Right kidney (tissue), 1 donor: ENCODE data around the gene TMEM163.
"Not testable (repeated sequence)": the region's sequence is repeated elsewhere in the genome, so short reads cannot be mapped to it uniquely, and the experiment has no call there.

ENCODE experiments used
- DNase-seq: peaks from one replicate; pipeline ENCODE4 v3.0.0-alpha.2; 2016

Gene TMEM163

GRCh38 chr2:134723742-134724141 lies 4.9 kb upstream of the TMEM163 start:
- DNase-seq = not testable (repeated sequence)

GRCh38 chr2:134722728-134723127 lies 3.9 kb upstream of the TMEM163 start:
- no peak for DNase-seq

GRCh38 chr2:134721596-134721995 lies 2.8 kb upstream of the TMEM163 start:
- DNase-seq = no peak

GRCh38 chr2:134718023-134718816 lies 580 bp downstream of the TMEM163 start:
- DNase-seq = peak; percentile 77

GRCh38 chr2:134717286-134718022 lies 1.3 kb downstream of the TMEM163 start:
- peak; percentile 70 for DNase-seq

GRCh38 chr2:134716721-134717243 lies 2.0 kb downstream of the TMEM163 start:
- no peak for DNase-seq

- no peak for DNase-seq
These were observed 2.7 kb downstream of the TMEM163 start for GRCh38 chr2:134715932-134716643.

- DNase-seq = no peak
These were observed 4.6 kb downstream of the TMEM163 start for GRCh38 chr2:134714228-134714627.

GRCh38 chr2:134713606-134714005 lies 5.2 kb downstream of the TMEM163 start:
- no peak for DNase-seq

- DNase-seq = no peak
These were observed 5.6 kb downstream of the TMEM163 start for GRCh38 chr2:134713176-134713575.

- DNase-seq = no peak
These were observed 6.1 kb downstream of the TMEM163 start for GRCh38 chr2:134712736-134713135.

GRCh38 chr2:134712299-134712698 lies 6.5 kb downstream of the TMEM163 start:
- no peak for DNase-seq

- DNase-seq = no peak
These were observed 7.1 kb downstream of the TMEM163 start for GRCh38 chr2:134711692-134712091.

- DNase-seq = no peak
These were observed 11.5 kb downstream of the TMEM163 start for GRCh38 chr2:134707330-134707676.

GRCh38 chr2:134706587-134707329 lies 12.0 kb downstream of the TMEM163 start:
- DNase-seq = no peak

GRCh38 chr2:134705861-134706586 lies 12.8 kb downstream of the TMEM163 start:
- no peak for DNase-seq

- no peak for DNase-seq
These were observed 14.6 kb downstream of the TMEM163 start for GRCh38 chr2:134704173-134704572.

- DNase-seq = no peak
These were observed 15.4 kb downstream of the TMEM163 start for GRCh38 chr2:134703426-134703825.

GRCh38 chr2:134700730-134701129 lies 18.1 kb downstream of the TMEM163 start:
- no peak for DNase-seq

- no peak for DNase-seq
These were observed 24.4 kb downstream of the TMEM163 start for GRCh38 chr2:134694411-134694810.
